GM18858 (cell line): ENCODE data around the gene KREMEN1.

Source experiments
- ATAC-seq: cut with Tn5 transposase; IDR thresholded peaks from one replicate; pipeline ENCODE4 v1.9.1; 2021; ENCODE audit not compliant: unreplicated experiment

The KREMEN1 gene

DNA sequence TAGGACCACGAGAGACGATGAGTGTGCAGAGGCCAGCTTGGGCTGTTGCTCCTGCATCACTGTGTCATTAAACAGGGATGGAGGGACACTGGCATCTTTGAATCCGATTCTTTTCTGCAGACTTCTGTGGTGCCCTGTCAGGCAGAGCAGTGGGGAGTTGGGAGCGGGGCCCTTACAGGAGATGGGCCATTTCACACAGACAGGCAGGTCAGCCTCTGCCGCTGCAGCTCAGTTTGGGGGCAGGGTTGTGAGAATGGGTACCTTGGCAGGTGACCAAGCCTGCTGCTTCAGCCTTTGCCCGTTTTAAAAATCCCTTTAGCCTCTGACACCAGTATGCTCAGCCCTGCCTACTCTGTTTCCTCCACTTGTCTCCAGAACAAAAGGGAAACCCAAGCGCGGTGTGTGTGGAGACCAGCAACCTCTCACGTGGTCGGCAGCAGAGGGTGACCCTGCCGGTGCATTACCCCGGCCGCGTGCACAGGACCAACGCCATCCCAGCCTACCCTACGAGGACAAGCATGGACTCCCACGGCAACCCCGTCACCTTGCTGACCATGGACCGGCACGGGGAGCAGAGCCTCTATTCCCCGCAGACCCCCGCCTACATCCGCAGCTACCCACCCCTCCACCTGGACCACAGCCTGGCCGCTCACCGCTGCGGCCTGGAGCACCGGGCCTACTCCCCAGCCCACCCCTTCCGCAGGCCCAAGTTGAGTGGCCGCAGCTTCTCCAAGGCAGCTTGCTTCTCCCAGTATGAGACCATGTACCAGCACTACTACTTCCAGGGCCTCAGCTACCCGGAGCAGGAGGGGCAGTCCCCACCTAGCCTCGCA is 23.8 kb upstream of the KREMEN1 start:
- no peak for ATAC-seq

GRCh38 chr22:29049655-29050263 is 23.1 kb upstream of the KREMEN1 start:
- ATAC-seq: no peak

DNA sequence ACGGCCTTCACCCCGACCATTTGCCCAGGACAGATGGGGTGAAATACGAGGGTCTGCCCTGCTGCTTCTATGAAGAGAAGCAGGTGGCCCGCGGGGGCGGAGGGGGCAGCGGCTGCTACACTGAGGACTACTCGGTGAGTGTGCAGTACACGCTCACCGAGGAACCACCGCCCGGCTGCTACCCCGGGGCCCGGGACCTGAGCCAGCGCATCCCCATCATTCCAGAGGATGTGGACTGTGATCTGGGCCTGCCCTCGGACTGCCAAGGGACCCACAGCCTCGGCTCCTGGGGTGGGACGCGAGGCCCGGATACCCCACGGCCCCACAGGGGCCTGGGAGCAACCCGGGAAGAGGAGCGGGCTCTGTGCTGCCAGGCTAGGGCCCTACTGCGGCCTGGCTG is 22.4 kb upstream of the KREMEN1 start:
- no peak for ATAC-seq

GRCh38 chr22:29053048-29053702 is 19.7 kb upstream of the KREMEN1 start:
- no peak for ATAC-seq

GRCh38 chr22:29054251-29054767 is 18.5 kb upstream of the KREMEN1 start:
- no peak for ATAC-seq

GRCh38 chr22:29055192-29055830 is 17.5 kb upstream of the KREMEN1 start:
- no peak for ATAC-seq

GRCh38 chr22:29056472-29056871 is 16.4 kb upstream of the KREMEN1 start:
- no peak for ATAC-seq

DNA sequence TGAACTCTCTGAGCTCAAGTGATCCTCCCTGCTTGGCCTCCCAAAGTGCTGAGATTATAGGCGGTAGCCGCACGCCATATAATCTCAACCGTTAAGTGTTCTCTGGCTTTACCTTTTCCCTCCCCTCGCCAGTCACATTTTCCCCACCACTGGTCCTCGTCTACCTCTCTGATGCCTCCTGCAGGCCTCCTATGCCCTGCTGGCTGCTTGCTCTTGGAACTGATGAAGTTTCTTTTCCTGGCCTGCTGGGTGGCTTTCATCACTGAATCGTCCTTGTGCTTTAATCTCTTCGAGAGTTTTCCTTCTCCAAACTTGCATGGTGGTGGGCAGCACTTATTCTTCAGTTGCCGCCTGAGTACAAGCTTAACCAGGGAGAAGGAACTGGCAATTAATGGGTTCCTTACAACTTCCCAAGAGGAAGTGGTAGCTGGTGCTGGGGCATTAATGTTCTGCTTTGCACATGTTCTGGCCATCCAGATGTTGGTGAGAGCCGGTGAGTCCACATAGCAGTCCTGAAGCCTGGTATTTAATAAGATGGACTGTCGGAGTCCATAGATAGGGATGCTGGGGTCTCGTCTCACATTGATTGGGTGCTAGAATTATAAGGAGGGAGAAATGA is 12.5 kb upstream of the KREMEN1 start:
- no peak for ATAC-seq

DNA sequence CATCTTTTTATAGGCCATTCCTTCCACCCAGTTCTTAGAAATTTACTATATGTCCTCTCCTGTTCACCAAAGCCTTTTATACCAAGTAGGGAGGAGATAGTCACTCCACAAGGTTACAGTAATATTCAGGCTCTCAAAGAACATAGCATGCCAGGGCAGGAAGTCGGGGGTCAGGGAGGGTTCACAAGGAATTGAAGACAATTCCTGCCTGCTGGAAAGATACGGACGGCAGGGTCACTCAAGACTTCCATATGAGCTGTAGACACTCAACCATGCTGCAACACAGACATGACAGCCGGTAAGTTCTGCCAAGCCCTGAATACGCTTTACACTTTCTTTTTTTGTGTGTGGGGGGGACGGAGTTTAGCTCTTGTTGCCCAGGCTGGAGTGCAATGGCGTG is 11.9 kb upstream of the KREMEN1 start:
- ATAC-seq: no peak

GRCh38 chr22:29061773-29062172 is 11.1 kb upstream of the KREMEN1 start, which contains the start of gene C22orf31:
C22orf31 (minus strand) TSS chr22:29061831; CDS start chr22:29061792, 39 bp downstream.
- no peak for ATAC-seq

DNA sequence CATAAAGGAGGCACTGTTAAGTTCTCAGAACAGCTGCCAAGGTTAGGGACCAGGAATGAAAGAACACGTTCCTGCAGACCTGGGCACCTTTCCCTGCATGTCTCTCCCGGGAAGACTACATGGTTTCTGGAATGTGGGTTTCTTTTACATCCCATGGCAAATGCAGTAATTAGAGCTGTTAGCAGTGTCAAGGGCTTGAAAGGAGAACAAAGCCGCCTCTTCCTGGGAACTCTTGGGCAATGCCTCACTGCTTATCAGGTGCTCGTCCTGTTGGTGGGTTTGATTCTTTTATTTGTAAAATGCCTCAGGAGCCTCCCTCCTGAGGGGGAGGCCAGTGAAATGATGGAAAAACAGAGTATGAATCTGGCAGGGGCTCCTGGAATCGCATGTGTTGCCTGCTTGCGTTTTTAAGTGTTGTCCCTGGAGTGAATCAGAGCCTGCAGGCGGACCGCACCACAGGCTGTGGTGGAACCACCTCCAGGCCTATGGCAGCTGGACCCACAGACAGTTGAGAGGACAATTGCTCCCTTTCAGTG is 10.5 kb upstream of the KREMEN1 start:
- ATAC-seq: no peak

- no peak for ATAC-seq
These were observed 7.2 kb upstream of the KREMEN1 start for GRCh38 chr22:29065468-29066190.

DNA sequence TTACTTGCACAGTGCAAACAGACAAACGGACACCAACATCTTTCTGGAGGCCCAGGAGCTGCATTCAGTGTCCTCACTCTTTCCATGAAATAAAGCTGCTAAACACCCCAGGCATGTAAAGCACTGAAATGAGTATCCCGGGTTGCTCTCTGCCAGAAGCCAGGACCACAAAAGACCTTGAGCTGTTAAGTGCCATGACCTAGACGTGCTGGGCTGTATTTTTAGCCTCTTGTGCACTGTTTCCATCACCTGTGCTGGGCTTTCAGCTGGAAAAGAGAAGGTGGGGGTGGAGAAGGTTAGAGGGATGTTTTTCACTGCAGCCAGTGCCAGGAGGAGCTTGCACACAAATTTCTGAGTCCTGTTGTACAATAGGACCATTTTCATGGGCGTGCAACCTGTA is 3.4 kb upstream of the KREMEN1 start:
- ATAC-seq: no peak

DNA sequence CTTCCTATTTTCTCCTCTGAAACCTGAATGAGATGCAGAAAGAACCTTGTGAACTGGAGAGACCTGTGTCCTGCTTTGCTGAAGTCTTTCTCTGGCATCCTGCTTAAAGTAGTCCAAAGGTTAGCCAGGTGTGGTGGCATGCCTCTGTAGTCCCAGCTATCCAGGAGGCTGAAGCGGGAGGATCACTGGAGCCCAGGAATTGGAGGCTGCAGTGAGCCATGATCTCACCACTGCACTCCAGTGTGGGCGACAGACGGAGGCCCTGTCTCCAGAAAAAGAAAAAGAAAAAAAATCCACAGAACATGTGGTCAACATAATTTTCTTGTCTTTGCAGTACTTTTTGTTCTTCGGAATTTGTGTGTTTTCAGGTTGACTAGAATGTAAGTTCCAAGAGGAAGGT is 2.3 kb upstream of the KREMEN1 start:
- ATAC-seq: no peak

DNA sequence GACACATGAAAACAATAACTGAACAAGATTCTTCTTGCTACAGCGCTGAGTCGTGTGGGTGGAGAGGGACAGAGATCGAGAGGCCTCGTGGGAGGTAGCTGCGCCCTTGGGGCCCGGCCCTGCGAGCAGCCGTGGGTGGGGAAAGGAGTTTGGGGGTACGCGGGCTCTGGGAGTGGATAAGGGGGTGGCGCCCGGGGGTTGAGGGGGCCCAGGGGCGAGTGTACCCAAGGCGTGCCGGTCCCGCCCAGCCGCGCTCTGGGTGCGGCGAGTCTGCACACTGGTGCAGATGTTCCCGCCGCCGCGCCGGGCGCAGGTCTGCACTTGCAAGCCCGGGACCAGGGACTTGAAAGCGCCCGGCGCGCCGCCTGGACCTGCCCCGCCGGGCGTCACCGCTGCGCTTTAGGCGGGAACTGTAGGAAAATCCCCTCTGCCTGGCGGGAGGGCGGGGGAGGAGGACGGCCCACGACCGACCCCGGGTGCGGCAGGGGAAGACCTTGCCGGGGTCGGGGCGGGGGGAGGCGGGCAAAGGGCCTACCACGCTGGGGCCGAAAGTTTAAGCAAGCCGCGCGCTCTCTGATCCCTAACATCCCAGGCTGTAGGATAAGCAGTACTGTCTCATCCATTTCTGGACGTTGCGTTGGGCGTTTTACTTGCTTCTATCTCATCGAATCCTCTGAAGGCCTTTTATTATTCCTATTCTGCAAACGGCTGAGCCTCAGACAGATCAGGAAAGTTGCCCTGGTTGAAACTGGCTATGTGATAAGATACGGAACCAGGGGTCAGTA is 1.4 kb upstream of the KREMEN1 start:
- ATAC-seq: no peak

DNA sequence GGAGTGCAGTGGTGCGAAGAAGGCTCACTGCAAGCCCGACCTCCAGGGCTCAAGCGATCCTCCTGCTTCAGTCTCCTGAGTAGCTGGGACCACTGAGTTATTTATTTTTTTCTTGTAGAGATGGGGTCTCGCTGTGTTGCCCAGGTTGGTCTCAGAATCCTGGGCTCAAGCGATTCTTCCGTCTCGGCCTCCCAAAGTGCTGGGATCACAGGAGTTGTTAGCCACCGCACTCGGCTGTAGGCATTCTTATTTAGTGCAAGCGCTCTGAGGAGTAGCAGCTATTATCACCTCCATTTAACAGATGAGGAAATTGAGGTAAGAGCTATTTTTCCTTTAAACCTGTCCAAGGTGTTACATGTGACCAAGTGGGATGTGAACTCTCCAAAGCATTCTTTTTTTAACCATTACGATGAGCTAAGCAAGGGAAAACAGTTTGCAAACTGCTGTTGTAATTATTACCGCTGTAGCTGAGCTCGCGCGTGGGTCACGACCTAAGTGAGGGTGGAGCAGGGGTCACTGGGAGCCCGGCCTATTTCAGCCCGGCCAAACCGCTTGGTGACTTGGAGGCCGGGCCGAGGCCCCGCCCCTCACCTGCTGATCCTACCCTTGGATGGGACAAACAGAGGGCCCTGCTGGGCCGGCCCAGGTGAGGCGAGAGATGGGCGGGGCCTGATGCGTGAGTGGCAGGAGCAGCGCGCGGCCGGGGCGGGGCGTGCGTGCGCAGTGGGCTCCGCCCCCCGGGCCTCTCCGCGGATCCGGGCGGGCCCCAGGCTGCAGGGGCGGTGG is 449 bp upstream of the KREMEN1 start:
- ATAC-seq: no peak

GRCh38 chr22:29073618-29074275 is 912 bp downstream of the KREMEN1 start:
- ATAC-seq: no peak

GRCh38 chr22:29074276-29074772 is 1.5 kb downstream of the KREMEN1 start:
- ATAC-seq: no peak
